SK-N-SH treated with all-trans-retinoic acid at 6 μM for 48 hours (cell line): ENCODE measurements around the gene MARS1.

ENCODE experiments used
- RARB ChIP-seq: fragments of 250-450 bp; sonication (Bioruptor Pico); IDR thresholded peaks from 2 replicates; pipeline ENCODE4 v1.8.0; 2021; ENCODE audit warnings: mild to moderate bottlenecking, moderate library complexity
- ZNF565 ChIP-seq: fragments of 450-650 bp; formaldehyde crosslinking; conservative IDR thresholded peaks from 2 replicates; pipeline ENCODE4 v1.5.0; 2020; ENCODE audit warnings: low read depth, mild to moderate bottlenecking, moderate library complexity
- TF ChIP-seq, protein P1 (sequence below): fragments of 250-450 bp; sonication (Bioruptor Pico); IDR thresholded peaks from 2 replicates; pipeline ENCODE4 v1.8.0; 2020; ENCODE audit warnings: mild to moderate bottlenecking, moderate library complexity, borderline replicate concordance

DNA sequence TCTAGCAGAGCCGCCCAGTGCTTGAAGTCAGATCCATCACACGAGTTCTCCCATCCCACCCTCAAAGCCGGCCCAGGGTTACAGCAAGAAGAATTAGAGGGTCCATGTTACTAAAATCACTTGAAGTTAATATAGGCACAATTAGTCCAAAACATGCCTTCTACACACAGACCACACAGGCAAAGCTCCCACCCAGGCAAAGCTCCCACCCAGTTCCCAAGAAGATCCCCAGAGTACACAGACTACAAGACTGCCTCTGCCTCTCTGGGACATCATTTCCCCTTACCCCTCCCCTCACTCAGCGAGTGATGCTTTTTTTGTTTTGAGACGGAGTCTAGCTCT, 25.0 kb upstream of the MARS1 start:
- TF ChIP-seq, protein P1, sequence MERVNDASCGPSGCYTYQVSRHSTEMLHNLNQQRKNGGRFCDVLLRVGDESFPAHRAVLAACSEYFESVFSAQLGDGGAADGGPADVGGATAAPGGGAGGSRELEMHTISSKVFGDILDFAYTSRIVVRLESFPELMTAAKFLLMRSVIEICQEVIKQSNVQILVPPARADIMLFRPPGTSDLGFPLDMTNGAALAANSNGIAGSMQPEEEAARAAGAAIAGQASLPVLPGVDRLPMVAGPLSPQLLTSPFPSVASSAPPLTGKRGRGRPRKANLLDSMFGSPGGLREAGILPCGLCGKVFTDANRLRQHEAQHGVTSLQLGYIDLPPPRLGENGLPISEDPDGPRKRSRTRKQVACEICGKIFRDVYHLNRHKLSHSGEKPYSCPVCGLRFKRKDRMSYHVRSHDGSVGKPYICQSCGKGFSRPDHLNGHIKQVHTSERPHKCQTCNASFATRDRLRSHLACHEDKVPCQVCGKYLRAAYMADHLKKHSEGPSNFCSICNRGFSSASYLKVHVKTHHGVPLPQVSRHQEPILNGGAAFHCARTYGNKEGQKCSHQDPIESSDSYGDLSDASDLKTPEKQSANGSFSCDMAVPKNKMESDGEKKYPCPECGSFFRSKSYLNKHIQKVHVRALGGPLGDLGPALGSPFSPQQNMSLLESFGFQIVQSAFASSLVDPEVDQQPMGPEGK (CRISPR knock-in tag) = no peak
- TF ChIP-seq RARB (CRISPR knock-in tag) (no peak), ZNF565 (CRISPR knock-in tag) (no peak)
